Activated naive CD4-positive, alpha-beta T cell treated with anti-CD3 and anti-CD28 coated beads, Interleukin-2, amount 10 ng/mL, durations not matched to agents 5 hours and 36 hours (primary cell): Measurements from ENCODE around the gene PCMT1. TPM values are rescaled to one million over a fixed set of nuclear protein-coding genes. Genes with fewer than 3 reads are reported as not detected.

Source experiments
- total RNA-seq, 2 experiments: library from RNA; stranded (reverse); gene quantifications; one replicate each; pipeline ENCODE4 v1.2.3, GENCODE V29; 2021

PCMT1 gene
- 10 to 100 TPM; 65.0 to 69.6 TPM for total RNA-seq

GRCh38 chr6:149749594-149750135, at the start of gene PCMT1:
Gene PCMT1 (plus strand): TSS chr6:149749741. CDS start chr6:149749902, 161 bp downstream.

DNA sequence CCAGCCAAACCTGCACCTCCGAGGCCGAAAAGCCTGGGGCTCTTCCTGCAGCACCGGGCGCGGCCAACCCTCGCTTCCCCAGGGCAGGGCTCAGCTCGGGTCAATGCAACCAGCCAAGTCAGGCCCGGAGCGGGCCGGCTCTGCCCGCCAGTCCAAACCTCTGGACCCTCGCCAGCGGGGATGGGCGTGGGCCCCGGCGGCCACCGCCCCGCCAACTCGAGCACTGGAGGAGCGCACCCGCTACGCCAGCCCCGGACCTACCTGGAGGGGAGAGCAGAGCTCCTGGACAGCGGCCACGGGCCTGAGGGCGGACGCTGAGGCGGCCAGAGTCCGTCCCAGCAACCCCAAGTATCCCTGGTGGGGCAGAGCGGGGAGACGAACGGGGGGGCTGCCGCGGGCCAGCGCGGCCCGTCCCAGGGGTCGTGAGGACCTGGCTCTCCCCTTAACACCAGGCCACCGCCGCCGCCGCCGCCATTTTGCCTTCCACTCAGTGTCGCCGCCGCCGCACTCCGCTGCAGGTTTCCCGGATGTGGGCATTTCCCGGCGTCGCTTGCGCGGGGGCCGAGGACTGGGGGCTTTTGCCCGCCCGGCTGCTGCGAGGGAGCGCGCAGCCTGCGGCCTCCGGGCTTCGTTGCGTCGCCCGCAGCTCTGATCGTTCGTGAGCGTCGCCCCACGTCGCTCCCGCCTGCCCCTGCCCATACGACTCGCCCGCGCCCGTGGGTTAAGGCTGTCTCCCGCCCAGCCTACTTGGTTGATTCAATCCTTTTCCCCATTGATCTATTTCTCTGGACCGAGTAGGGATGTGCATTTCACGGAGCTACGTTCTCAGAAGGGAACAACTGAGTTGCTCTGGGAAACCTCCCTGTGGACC, 31.7 kb upstream of the PCMT1 start, which contains the start of gene LATS1:
LATS1 (minus strand) TSS at position 514 of the 871 bp plus-strand sequence. CDS start 15,975 bp downstream, outside the sequence.

GRCh38 chr6:149746147-149746946, 3.2 kb upstream of the PCMT1 start, which contains the start of gene NUP43:
Gene NUP43 (minus strand): TSS chr6:149746529. CDS start chr6:149746495, 34 bp downstream.

Other genes starting within 250 kb of the PCMT1 start
- 10 to 100 TPM; 19.6 to 19.8 TPM for gene PPIL4, start 203.7 kb upstream of the PCMT1 start, total RNA-seq
- 10 to 100 TPM; 19.3 TPM for gene GINM1, start 183.4 kb upstream of the PCMT1 start, total RNA-seq
- gene KATNA1, start 101.0 kb upstream of the PCMT1 start, total RNA-seq: 10 to 100 TPM; 26.9 to 27.0 TPM
- 10 to 100 TPM; 37.3 to 37.6 TPM for gene LATS1, start 31.6 kb upstream of the PCMT1 start, total RNA-seq
- 10 to 100 TPM; 47.2 to 50.5 TPM for gene NUP43, start 3.2 kb upstream of the PCMT1 start, total RNA-seq
- gene LRP11, start 114.6 kb downstream of the PCMT1 start, total RNA-seq: 1 to 10 TPM; 4.6 to 4.9 TPM
- gene RAET1E, start 148.4 kb downstream of the PCMT1 start, total RNA-seq: not detected
- gene RAET1G, start 173.4 kb downstream of the PCMT1 start, total RNA-seq: not detected
- 1 to 10 TPM; 2.7 to 3.4 TPM for gene ULBP2, start 192.3 kb downstream of the PCMT1 start, total RNA-seq
- gene ULBP1, start 214.2 kb downstream of the PCMT1 start, total RNA-seq: under 1 TPM; 0.82 to 0.96 TPM